HCT116 (cell line): Measurements from ENCODE around the gene CCRL2.

Experiments used
- EZH2 ChIP-seq: fragments of 200-600 bp; sonication (generic); IDR thresholded peaks from 2 replicates; pipeline ENCODE4 v1.6.1; 2017; ENCODE audit warnings: antibody characterized with exemption, mixed run types
- FOSL1 ChIP-seq: IDR thresholded peaks from 2 replicates; pipeline ENCODE4 v1.6.1; 2012; ENCODE audit warnings: low read depth
- POLR2A ChIP-seq: IDR thresholded peaks from 2 replicates; pipeline ENCODE4 v1.7.0; 2011; ENCODE audit warnings: borderline replicate concordance; ENCODE audit not compliant: insufficient read depth, insufficient read length; ENCODE audit errors: extremely low read depth
- RAD21 ChIP-seq: IDR thresholded peaks from 2 replicates; pipeline ENCODE4 v1.6.1; 2012; ENCODE audit warnings: low read depth, mild to moderate bottlenecking
- TF ChIP-seq, protein P1 (sequence below), 3 experiments: fragments of 200-600 bp in 1 of 3; sonication (generic) in 1 of 3; IDR thresholded peaks in 2 of 3; conservative IDR thresholded peaks in 1 of 3; 2 replicates each; pipeline ENCODE4 v1.5.1; 2012 to 2017; ENCODE audit warnings: low read depth in 2 of 3, low read length in 2 of 3, antibody characterized with exemption in 1 of 3, borderline replicate concordance in 1 of 3, control low read depth in 1 of 3, mild to moderate bottlenecking in 1 of 3, mixed read lengths in 1 of 3, mixed run types in 1 of 3, moderate library complexity in 1 of 3; ENCODE audit not compliant: insufficient read depth in 1 of 3
- TF ChIP-seq, protein P2 (sequence below): IDR thresholded peaks from 2 replicates; pipeline ENCODE4 v1.6.1; 2011; ENCODE audit warnings: mild to moderate bottlenecking, low read length, moderate library complexity; ENCODE audit not compliant: insufficient replicate concordance; ENCODE audit errors: extremely low read depth

- TF ChIP-seq, protein P1, sequence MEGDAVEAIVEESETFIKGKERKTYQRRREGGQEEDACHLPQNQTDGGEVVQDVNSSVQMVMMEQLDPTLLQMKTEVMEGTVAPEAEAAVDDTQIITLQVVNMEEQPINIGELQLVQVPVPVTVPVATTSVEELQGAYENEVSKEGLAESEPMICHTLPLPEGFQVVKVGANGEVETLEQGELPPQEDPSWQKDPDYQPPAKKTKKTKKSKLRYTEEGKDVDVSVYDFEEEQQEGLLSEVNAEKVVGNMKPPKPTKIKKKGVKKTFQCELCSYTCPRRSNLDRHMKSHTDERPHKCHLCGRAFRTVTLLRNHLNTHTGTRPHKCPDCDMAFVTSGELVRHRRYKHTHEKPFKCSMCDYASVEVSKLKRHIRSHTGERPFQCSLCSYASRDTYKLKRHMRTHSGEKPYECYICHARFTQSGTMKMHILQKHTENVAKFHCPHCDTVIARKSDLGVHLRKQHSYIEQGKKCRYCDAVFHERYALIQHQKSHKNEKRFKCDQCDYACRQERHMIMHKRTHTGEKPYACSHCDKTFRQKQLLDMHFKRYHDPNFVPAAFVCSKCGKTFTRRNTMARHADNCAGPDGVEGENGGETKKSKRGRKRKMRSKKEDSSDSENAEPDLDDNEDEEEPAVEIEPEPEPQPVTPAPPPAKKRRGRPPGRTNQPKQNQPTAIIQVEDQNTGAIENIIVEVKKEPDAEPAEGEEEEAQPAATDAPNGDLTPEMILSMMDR (IDR thresholded peaks at IDR 0.05 in 2 of 3, conservative IDR thresholded peaks at IDR 0.05 in 1 of 3; ENCODE audit: borderline replicate concordance in 1 of 3, insufficient read depth in 1 of 3, low read depth in 2 of 3, low read length in 2 of 3) = 0 out of 6 replicates have a peak, but pooled peaks of 1 of the 3 experiments have one; percentile 8
- TF ChIP-seq, protein P2, sequence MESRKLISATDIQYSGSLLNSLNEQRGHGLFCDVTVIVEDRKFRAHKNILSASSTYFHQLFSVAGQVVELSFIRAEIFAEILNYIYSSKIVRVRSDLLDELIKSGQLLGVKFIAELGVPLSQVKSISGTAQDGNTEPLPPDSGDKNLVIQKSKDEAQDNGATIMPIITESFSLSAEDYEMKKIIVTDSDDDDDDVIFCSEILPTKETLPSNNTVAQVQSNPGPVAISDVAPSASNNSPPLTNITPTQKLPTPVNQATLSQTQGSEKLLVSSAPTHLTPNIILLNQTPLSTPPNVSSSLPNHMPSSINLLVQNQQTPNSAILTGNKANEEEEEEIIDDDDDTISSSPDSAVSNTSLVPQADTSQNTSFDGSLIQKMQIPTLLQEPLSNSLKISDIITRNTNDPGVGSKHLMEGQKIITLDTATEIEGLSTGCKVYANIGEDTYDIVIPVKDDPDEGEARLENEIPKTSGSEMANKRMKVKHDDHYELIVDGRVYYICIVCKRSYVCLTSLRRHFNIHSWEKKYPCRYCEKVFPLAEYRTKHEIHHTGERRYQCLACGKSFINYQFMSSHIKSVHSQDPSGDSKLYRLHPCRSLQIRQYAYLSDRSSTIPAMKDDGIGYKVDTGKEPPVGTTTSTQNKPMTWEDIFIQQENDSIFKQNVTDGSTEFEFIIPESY = no peak
- TF ChIP-seq RAD21 (no peak), POLR2A (no peak), FOSL1 (no peak), EZH2 (no peak)
Observed at GRCh38 chr3:46408853-46409252, 1.8 kb downstream of the CCRL2 start.
